Upper lobe of right lung (tissue), 1 donor: ENCODE results near the gene VIL1. TPM values are rescaled to one million over a fixed set of nuclear protein-coding genes. Genes with fewer than 3 reads are reported as not detected.
A peak's percentile ranks its signal among the peaks of the same experiment; 100 is the strongest.

Experiments
- ATAC-seq: fragments of 200-7000 bp; cut with Tn5 transposase; one replicate; pipeline ENCODE4 v1.9.1; 2020; ENCODE audit warnings: mild to moderate bottlenecking, moderate library complexity
- DNase-seq: peaks from one replicate; pipeline ENCODE4 v3.0.0-alpha.2; 2020
- H3K27ac ChIP-seq: fragments of 200-600 bp; one replicate; pipeline ENCODE4 v1.8.0; 2022
- H3K27me3 ChIP-seq: fragments of 200-600 bp; one replicate; pipeline ENCODE4 v1.8.0; 2022; ENCODE audit warnings: mild to moderate bottlenecking
- H3K36me3 ChIP-seq: fragments of 200-600 bp; one replicate; pipeline ENCODE4 v1.8.0; 2022
- H3K4me1 ChIP-seq: fragments of 200-600 bp; one replicate; pipeline ENCODE4 v1.8.0; 2022
- H3K4me3 ChIP-seq: fragments of 200-600 bp; one replicate; pipeline ENCODE4 v1.8.0; 2022; ENCODE audit warnings: mild to moderate bottlenecking
- H3K9me3 ChIP-seq: fragments of 200-600 bp; one replicate; pipeline ENCODE4 v1.8.0; 2022
- intact Hi-C: fragments of 100-400 bp; cut with DNase I; formaldehyde crosslinking; loops from one replicate; pipeline ENCODE4 v1.11.0; 2022
- total RNA-seq: library from RNA; stranded (reverse); fragmentation: NEBNext Ultra II Directional; extraction: Animal tissue kit (Norgen Biotek cat#: 25700); gene quantifications from one replicate; pipeline ENCODE4 v1.2.1, GENCODE V29; 2021
- TF ChIP-seq, protein P1 (sequence below): fragments of 200-600 bp; IDR thresholded peaks from one replicate; pipeline ENCODE4 v1.8.0; 2022; ENCODE audit warnings: antibody characterized with exemption
- donor health status: DM: no; HTN: yes; CAD: no; lungs with severe emphysema.

VIL1 gene
- total RNA-seq, 1 donor from 2014 or later, result not detected

DNA sequence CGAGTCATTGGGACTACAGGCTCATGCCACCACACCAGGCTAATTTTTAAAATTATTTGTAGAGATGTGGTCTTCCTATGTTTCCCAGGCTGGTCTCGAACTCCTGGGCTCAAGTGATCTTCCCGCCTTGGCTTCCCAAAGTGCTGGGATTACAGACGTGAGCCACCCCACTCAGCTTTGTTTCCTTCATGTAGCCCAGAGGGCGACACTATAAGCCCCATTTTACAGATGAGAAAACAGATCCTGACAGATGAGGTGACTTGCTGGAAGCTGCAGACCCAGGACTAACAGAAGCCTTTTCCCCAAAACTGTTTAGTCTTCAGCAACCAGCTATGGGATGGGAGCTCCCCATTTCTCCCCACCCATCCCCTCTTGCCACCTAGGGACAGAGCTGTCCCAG, 26.5 kb upstream of the VIL1 start:
- Histone ChIP-seq H3K4me1 (peaks cover 24% of the 10 kb centered on the region), H3K36me3 (no peaks in the 10 kb centered on the region), H3K27me3 (no peaks in the 10 kb centered on the region), H3K9me3 (no peaks in the 10 kb centered on the region), H3K27ac (no peak overlapping the region), H3K4me3 (no peak overlapping the region)
- no peak for DNase-seq
- ATAC-seq, result no peak
- TF ChIP-seq, protein P1, sequence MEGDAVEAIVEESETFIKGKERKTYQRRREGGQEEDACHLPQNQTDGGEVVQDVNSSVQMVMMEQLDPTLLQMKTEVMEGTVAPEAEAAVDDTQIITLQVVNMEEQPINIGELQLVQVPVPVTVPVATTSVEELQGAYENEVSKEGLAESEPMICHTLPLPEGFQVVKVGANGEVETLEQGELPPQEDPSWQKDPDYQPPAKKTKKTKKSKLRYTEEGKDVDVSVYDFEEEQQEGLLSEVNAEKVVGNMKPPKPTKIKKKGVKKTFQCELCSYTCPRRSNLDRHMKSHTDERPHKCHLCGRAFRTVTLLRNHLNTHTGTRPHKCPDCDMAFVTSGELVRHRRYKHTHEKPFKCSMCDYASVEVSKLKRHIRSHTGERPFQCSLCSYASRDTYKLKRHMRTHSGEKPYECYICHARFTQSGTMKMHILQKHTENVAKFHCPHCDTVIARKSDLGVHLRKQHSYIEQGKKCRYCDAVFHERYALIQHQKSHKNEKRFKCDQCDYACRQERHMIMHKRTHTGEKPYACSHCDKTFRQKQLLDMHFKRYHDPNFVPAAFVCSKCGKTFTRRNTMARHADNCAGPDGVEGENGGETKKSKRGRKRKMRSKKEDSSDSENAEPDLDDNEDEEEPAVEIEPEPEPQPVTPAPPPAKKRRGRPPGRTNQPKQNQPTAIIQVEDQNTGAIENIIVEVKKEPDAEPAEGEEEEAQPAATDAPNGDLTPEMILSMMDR, result no peak
- intact Hi-C loops, result loop anchor here (10.0 kb wide), 1 partner anchor 98 kb away; the partner anchor contains the start of gene TMBIM1

DNA sequence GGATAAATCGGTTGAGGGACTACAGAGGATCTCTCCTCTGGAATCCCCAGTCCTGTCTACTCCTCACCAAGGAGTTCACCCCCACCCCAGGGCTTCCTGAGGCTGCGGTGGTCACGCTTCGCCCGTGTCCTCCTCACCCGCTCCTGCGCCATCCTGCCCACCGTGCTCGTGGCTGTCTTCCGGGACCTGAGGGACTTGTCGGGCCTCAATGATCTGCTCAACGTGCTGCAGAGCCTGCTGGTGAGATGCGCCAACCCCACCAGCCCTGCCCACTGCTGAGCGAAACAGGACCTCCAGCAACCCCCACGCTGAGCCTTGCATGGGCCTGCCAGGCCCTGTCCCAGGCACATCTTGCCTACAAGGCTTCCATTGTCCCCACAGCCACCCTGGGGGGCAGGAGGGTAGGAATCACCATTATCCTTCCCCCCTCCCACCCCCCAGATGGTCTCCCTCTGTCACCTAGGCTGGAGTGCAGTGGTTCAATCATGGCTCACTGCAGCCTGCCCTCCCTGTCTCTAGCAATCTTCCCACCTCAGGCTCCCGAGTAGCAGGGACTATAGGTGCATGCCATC, 25.9 kb upstream of the VIL1 start:
- no peak for DNase-seq
- no peak overlapping the region for H3K27ac ChIP-seq
- no peaks in the 10 kb centered on the region for H3K36me3 ChIP-seq
- TF ChIP-seq, protein P1, result no peak
- no peaks in the 10 kb centered on the region for H3K9me3 ChIP-seq
- H3K4me3 ChIP-seq, result no peak overlapping the region
- H3K27me3 ChIP-seq, result no peaks in the 10 kb centered on the region
- peaks cover 22% of the 10 kb centered on the region for H3K4me1 ChIP-seq
- ATAC-seq, result no peak
- intact Hi-C loops, result loop anchor here (10.0 kb wide), 1 partner anchor 98 kb away; the partner anchor contains the start of gene TMBIM1

DNA sequence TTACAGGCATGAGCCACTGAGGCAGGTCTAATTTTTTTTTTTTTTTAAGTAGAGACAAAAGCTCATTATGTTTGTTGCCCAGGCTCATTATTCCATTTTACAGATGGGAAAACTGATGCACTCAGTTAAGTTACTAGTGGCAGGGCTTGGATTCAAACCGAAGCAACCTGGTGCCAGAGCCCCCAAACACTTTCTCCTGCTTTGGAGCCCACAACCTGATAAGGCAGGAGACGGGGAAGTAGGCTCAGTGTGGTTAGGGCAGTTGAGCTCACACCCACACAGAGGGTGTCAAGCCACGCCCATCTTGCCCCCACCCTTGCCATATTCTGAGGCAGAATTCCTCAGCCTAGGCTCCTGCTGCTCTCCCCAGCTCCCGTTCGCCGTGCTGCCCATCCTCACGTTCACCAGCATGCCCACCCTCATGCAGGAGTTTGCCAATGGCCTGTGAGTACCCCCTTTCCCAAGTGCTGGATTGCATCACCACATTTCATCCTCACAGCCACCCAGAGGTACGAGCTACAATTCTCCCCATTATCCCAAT, 25.1 kb upstream of the VIL1 start:
- DNase-seq, result peak; percentile 76
- intact Hi-C loops, result loop anchor here (10.0 kb wide), 1 partner anchor 99 kb away; the partner anchor contains the start of gene TMBIM1
- H3K27me3 ChIP-seq, result no peaks in the 10 kb centered on the region
- H3K27ac ChIP-seq, result peak overlapping the region; percentile 30
- no peak for ATAC-seq
- TF ChIP-seq, protein P1, result no peak
- H3K9me3 ChIP-seq, result no peaks in the 10 kb centered on the region
- no peak overlapping the region for H3K4me3 ChIP-seq
- peaks cover 20% of the 10 kb centered on the region for H3K4me1 ChIP-seq
- H3K36me3 ChIP-seq, result no peaks in the 10 kb centered on the region

DNA sequence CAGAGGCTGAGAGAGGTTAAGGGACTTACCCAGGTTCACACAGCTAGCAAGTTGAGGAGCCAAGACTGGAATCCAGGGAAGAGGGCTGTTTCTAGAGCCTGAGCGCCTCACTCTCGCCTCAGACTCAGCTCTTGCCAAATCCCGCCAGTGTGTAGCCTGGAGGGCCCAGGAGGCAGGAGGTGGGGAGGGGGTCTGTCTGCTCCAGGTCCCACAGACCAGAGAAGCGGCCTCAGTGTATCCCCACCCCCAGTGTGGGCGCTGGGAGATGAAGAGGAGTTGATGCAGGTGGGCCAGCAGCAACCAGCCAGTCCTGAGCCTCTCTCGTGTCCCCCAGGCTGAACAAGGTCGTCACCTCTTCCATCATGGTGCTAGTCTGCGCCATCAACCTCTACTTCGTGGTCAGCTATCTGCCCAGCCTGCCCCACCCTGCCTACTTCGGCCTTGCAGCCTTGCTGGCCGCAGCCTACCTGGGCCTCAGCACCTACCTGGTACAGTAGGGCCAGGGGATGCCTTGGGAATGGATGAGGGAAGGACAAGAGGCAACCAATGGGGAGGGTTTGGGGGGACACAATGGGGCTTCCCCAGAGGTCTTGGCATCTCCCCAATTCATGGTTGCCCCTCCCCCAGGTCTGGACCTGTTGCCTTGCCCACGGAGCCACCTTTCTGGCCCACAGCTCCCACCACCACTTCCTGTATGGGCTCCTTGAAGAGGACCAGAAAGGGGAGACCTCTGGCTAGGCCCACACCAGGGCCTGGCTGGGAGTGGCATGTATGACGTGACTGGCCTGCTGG, 24.4 kb upstream of the VIL1 start:
- Histone ChIP-seq H3K27ac (peak overlapping the region; percentile 30), H3K4me1 (peaks cover 20% of the 10 kb centered on the region), H3K27me3 (no peaks in the 10 kb centered on the region), H3K4me3 (no peak overlapping the region), H3K9me3 (no peaks in the 10 kb centered on the region), H3K36me3 (no peaks in the 10 kb centered on the region)
- DNase-seq (no peak), ATAC-seq (no peak)
- TF ChIP-seq, protein P1, result no peak
- intact Hi-C loops, result loop anchor here (10.0 kb wide), 1 partner anchor 100 kb away; the partner anchor contains the start of gene TMBIM1

DNA sequence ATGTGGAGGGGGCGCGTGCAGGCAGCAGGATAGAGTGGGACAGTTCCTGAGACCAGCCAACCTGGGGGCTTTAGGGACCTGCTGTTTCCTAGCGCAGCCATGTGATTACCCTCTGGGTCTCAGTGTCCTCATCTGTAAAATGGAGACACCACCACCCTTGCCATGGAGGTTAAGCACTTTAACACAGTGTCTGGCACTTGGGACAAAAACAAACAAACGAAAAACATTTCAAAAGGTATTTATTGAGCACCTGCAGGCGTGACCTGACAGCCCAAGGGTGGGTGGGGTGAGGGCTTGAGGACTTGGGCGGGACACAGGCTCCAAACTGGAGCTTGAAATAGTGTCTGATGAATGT, 23.9 kb upstream of the VIL1 start:
- Histone ChIP-seq H3K4me1 (peaks cover 20% of the 10 kb centered on the region), H3K27ac (peak overlapping the region; percentile 100), H3K27me3 (no peaks in the 10 kb centered on the region), H3K36me3 (no peaks in the 10 kb centered on the region), H3K9me3 (no peaks in the 10 kb centered on the region), H3K4me3 (peak overlapping the region; percentile 79)
- intact Hi-C loops, result loop anchor here (10.0 kb wide), 1 partner anchor 100 kb away; the partner anchor contains the start of gene TMBIM1
- ATAC-seq (no peak), DNase-seq (no peak)
- TF ChIP-seq, protein P1, result no peak
